Measurements from ENCODE around the gene SLC7A1.

DNA sequence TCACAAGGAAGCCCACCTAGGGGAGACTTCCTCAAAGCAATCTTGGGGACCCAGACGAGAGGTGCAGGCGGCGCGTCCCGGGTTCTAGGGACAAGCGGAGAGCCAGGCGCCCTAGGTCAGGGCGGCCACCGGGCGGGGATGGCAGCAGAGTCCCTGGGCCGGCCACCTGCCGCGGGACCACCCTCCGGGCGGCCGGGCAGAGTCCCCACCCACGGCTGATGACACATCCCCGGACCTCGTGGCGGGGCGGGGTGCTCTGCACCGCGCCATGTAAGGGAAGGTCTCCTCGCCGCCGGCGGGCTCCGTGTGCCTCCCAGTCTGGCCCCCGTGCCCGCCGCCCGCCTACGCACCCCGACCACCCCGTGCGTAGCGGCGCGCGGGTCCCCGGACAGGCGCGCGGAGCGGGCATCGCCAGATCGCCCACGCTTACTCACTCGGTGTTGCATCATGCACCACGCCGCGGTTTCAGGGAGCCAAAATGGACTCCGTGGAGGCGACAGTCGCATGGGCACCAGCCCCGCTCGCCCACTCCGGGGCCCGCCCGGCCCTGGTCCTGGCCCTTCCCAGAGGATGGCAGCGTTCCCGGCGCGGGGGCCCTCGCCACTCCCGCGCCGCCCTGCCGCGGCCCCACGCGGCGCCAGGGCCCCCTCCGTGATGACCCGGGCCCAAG, 643 bp downstream of the SLC7A1 start:
- no peak for TF ChIP-seq CTCF (conservative IDR thresholded peaks at IDR 0.05)
- TF ChIP-seq ZFX (IDR thresholded peaks at IDR 0.05): peak; percentile 85

Measured in C4-2B (cell line).